HL-60/S4 treated with retinoic acid at 250 ng/mL for 4 days and 3 days (cell line): Measurements from ENCODE around the gene RHOC.

Experiments
- in situ Hi-C: fragments of 300-500 bp; cut with MboI; formaldehyde crosslinking; loops from 2 replicates; pipeline ENCODE4 v1.7.0; 2022; ENCODE audit warnings: low sequenced_read_pairs

Gene RHOC

GRCh38 chr1:112706505-112707220 is at the start of gene RHOC:
RHOC (minus strand) TSS chr1:112707127; CDS start chr1:112703799, 3,328 bp downstream.
- in situ Hi-C loops, result loop anchor here (25.0 kb wide), 2 partner anchors 319 to 331 kb away; partner anchors contain the start of gene CTTNBP2NL

GRCh38 chr1:112754116-112754628 is 47.2 kb upstream of the RHOC start:
- in situ Hi-C loops, result no loop called here

- in situ Hi-C loops, result loop anchor here (25.0 kb wide), 1 partner anchor 939 kb away; no protein-coding TSS in a partner anchor
Observed at GRCh38 chr1:112748396-112748795, 41.5 kb upstream of the RHOC start.

GRCh38 chr1:112744009-112744578 is 37.2 kb upstream of the RHOC start:
- in situ Hi-C loops, result loop anchor here (25.0 kb wide), 1 partner anchor 943 kb away; no protein-coding TSS in a partner anchor

- in situ Hi-C loops, result loop anchor here (25.0 kb wide), 1 partner anchor 944 kb away; no protein-coding TSS in a partner anchor
Observed at GRCh38 chr1:112743174-112744008, 36.5 kb upstream of the RHOC start.

GRCh38 chr1:112737573-112737972 is 30.6 kb upstream of the RHOC start:
- in situ Hi-C loops, result loop anchor here (25.0 kb wide), 1 partner anchor 950 kb away; no protein-coding TSS in a partner anchor

GRCh38 chr1:112735752-112736151 is 28.8 kb upstream of the RHOC start:
- in situ Hi-C loops, result loop anchor here (25.0 kb wide), 1 partner anchor 952 kb away; no protein-coding TSS in a partner anchor

GRCh38 chr1:112731451-112731850 is 24.5 kb upstream of the RHOC start:
- in situ Hi-C loops, result loop anchor here (25.0 kb wide), 1 partner anchor 956 kb away; no protein-coding TSS in a partner anchor

- in situ Hi-C loops, result loop anchor here (25.0 kb wide), 1 partner anchor 957 kb away; no protein-coding TSS in a partner anchor
Observed at GRCh38 chr1:112729909-112730308, 23.0 kb upstream of the RHOC start.

- in situ Hi-C loops, result loop anchor here (25.0 kb wide), 1 partner anchor 958 kb away; no protein-coding TSS in a partner anchor
Observed at GRCh38 chr1:112729011-112729410, 22.1 kb upstream of the RHOC start.

- in situ Hi-C loops, result loop anchor here (25.0 kb wide), 1 partner anchor 959 kb away; no protein-coding TSS in a partner anchor
Observed at GRCh38 chr1:112728306-112728971, 21.5 kb upstream of the RHOC start.

GRCh38 chr1:112727716-112728115 is 20.8 kb upstream of the RHOC start:
- in situ Hi-C loops, result loop anchor here (25.0 kb wide), 1 partner anchor 960 kb away; no protein-coding TSS in a partner anchor

GRCh38 chr1:112724240-112724639 is 17.3 kb upstream of the RHOC start:
- in situ Hi-C loops, result loop anchor here (25.0 kb wide), 2 partner anchors 313 to 337 kb away; partner anchors contain the start of gene CTTNBP2NL

GRCh38 chr1:112723511-112723839 is 16.5 kb upstream of the RHOC start:
- in situ Hi-C loops, result loop anchor here (25.0 kb wide), 2 partner anchors 314 to 336 kb away; partner anchors contain the start of gene CTTNBP2NL

- in situ Hi-C loops, result loop anchor here (25.0 kb wide), 2 partner anchors 314 to 336 kb away; partner anchors contain the start of gene CTTNBP2NL
Observed at GRCh38 chr1:112722601-112723510, 15.9 kb upstream of the RHOC start.

GRCh38 chr1:112721966-112722524 is 15.1 kb upstream of the RHOC start:
- in situ Hi-C loops, result loop anchor here (25.0 kb wide), 2 partner anchors 315 to 335 kb away; partner anchors contain the start of gene CTTNBP2NL

- in situ Hi-C loops, result loop anchor here (25.0 kb wide), 2 partner anchors 316 to 334 kb away; partner anchors contain the start of gene CTTNBP2NL
Observed at GRCh38 chr1:112721294-112721693, 14.4 kb upstream of the RHOC start.

GRCh38 chr1:112720800-112721199 is 13.9 kb upstream of the RHOC start:
- in situ Hi-C loops, result loop anchor here (25.0 kb wide), 2 partner anchors 317 to 333 kb away; partner anchors contain the start of gene CTTNBP2NL
